HEK293 (cell line): ENCODE results near the gene C20orf204.

ENCODE experiments used
- CTCF ChIA-PET: fragments of 350-600 bp; formaldehyde crosslinking; extraction: SDS; loops from one replicate; lab custom pipeline; 2021; ENCODE audit warnings: antibody characterized with exemption; lab: Yijun Ruan, JAX
- POLR2A ChIA-PET: fragments of 300-600 bp; formaldehyde crosslinking; extraction: SDS; loops from one replicate; lab custom pipeline; 2020; ENCODE audit warnings: antibody characterized with exemption, inconsistent platforms; lab: Yijun Ruan, JAX
- H3K27ac ChIP-seq: fragments of 200-500 bp; sonication (Bioruptor generic); 2 replicates; pipeline ENCODE4 v1.5.1; 2014; ENCODE audit warnings: low read depth, low read length, control low read depth, inconsistent platforms; ENCODE audit errors: extremely low read depth
- H3K36me3 ChIP-seq, 2 experiments: fragments of 200-500 bp in 1 of 2; sonication (Bioruptor generic) in 1 of 2; 1 replicate in 1 of 2; 2 replicates in 1 of 2; pipeline ENCODE4 v1.5.1; 2014 to 2017; ENCODE audit warnings: inconsistent platforms in 2 of 2, low read length in 2 of 2; ENCODE audit not compliant: control insufficient read depth in 2 of 2, insufficient read depth in 1 of 2
- H3K4me1 ChIP-seq: fragments of 200-500 bp; sonication (Bioruptor generic); 2 replicates; pipeline ENCODE4 v1.5.1; 2014; ENCODE audit warnings: mild to moderate bottlenecking, low read length, inconsistent platforms; ENCODE audit not compliant: control insufficient read depth, insufficient read depth
- H3K4me3 ChIP-seq: 2 replicates; pipeline ENCODE4 v1.5.1; 2011; ENCODE audit warnings: low read depth, mild to moderate bottlenecking, control low read depth, low read length, moderate library complexity
- H3K9me3 ChIP-seq: fragments of 200-500 bp; sonication (Bioruptor generic); 2 replicates; pipeline ENCODE4 v1.5.1; 2014; ENCODE audit warnings: low read depth, low read length, inconsistent platforms; ENCODE audit not compliant: control insufficient read depth, insufficient read depth
- IKZF3 ChIP-seq: fragments of 450-650 bp; IDR thresholded peaks from 2 replicates; pipeline ENCODE4 v1.5.0; 2018; ENCODE audit warnings: missing biosample characterization, mild to moderate bottlenecking, missing genetic modification characterization, moderate library complexity
- MZF1 ChIP-seq: fragments of 450-650 bp; formaldehyde crosslinking; IDR thresholded peaks from 2 replicates; pipeline ENCODE4 v1.5.1; 2017; ENCODE audit warnings: missing biosample characterization, missing genetic modification characterization, borderline replicate concordance
- PRDM10 ChIP-seq: fragments of 450-650 bp; formaldehyde crosslinking; IDR thresholded peaks from 2 replicates; pipeline ENCODE4 v1.5.1; 2016; ENCODE audit warnings: missing biosample characterization, missing genetic modification characterization
- SP7 ChIP-seq: fragments of 450-650 bp; formaldehyde crosslinking; IDR thresholded peaks from 2 replicates; pipeline ENCODE4 v1.5.1; 2016; ENCODE audit warnings: missing biosample characterization, missing genetic modification characterization
- TSHZ1 ChIP-seq: fragments of 450-650 bp; formaldehyde crosslinking; IDR thresholded peaks from 2 replicates; pipeline ENCODE4 v1.5.1; 2016; ENCODE audit warnings: missing biosample characterization, missing genetic modification characterization, borderline replicate concordance
- YY2 ChIP-seq: fragments of 450-650 bp; formaldehyde crosslinking; IDR thresholded peaks from 2 replicates; pipeline ENCODE4 v1.5.1; 2016; ENCODE audit warnings: missing biosample characterization, missing genetic modification characterization
- ZNF133 ChIP-seq: fragments of 450-650 bp; formaldehyde crosslinking; IDR thresholded peaks from 2 replicates; pipeline ENCODE4 v1.5.1; 2016; ENCODE audit warnings: missing biosample characterization, missing genetic modification characterization
- ZNF302 ChIP-seq: fragments of 450-650 bp; formaldehyde crosslinking; IDR thresholded peaks from 2 replicates; pipeline ENCODE4 v1.5.1; 2016; ENCODE audit warnings: missing biosample characterization, missing genetic modification characterization, low read depth
- ZNF362 ChIP-seq: fragments of 450-650 bp; formaldehyde crosslinking; IDR thresholded peaks from 2 replicates; pipeline ENCODE4 v1.5.1; 2016; ENCODE audit warnings: missing biosample characterization, missing genetic modification characterization
- ZNF473 ChIP-seq: fragments of 450-650 bp; formaldehyde crosslinking; IDR thresholded peaks from 2 replicates; pipeline ENCODE4 v1.5.1; 2017; ENCODE audit warnings: missing biosample characterization, missing genetic modification characterization
- ZNF48 ChIP-seq: fragments of 450-650 bp; formaldehyde crosslinking; IDR thresholded peaks from 2 replicates; pipeline ENCODE4 v1.5.1; 2016; ENCODE audit warnings: missing biosample characterization, missing genetic modification characterization
- ZNF510 ChIP-seq: fragments of 450-650 bp; formaldehyde crosslinking; IDR thresholded peaks from 2 replicates; pipeline ENCODE4 v1.5.1; 2018; ENCODE audit warnings: mild to moderate bottlenecking, missing genetic modification characterization, missing biosample characterization; ENCODE audit not compliant: insufficient replicate concordance
- ZNF530 ChIP-seq: fragments of 450-650 bp; formaldehyde crosslinking; IDR thresholded peaks from 2 replicates; pipeline ENCODE4 v1.5.1; 2016; ENCODE audit warnings: low read depth, missing biosample characterization, missing genetic modification characterization
- ZNF548 ChIP-seq: fragments of 450-650 bp; formaldehyde crosslinking; IDR thresholded peaks from 2 replicates; pipeline ENCODE4 v1.5.1; 2016; ENCODE audit warnings: missing biosample characterization, missing genetic modification characterization
- ZNF555 ChIP-seq: fragments of 450-650 bp; formaldehyde crosslinking; conservative IDR thresholded peaks from 2 replicates; pipeline ENCODE4 v1.5.1; 2017; ENCODE audit warnings: missing biosample characterization, mild to moderate bottlenecking, missing genetic modification characterization, inconsistent platforms
- ZNF571 ChIP-seq: fragments of 450-650 bp; formaldehyde crosslinking; IDR thresholded peaks from 2 replicates; pipeline ENCODE4 v1.5.0; 2017; ENCODE audit warnings: missing biosample characterization, missing genetic modification characterization
- ZNF629 ChIP-seq: fragments of 450-650 bp; formaldehyde crosslinking; IDR thresholded peaks from 2 replicates; pipeline ENCODE4 v1.5.1; 2017; ENCODE audit warnings: missing biosample characterization, missing genetic modification characterization
- ZNF704 ChIP-seq: fragments of 450-650 bp; formaldehyde crosslinking; IDR thresholded peaks from 2 replicates; pipeline ENCODE4 v1.5.1; 2016; ENCODE audit warnings: missing biosample characterization, missing genetic modification characterization
- ZNF785 ChIP-seq: fragments of 450-650 bp; formaldehyde crosslinking; IDR thresholded peaks from 2 replicates; pipeline ENCODE4 v1.5.1; 2016; ENCODE audit warnings: missing biosample characterization, missing genetic modification characterization

C20orf204 gene

GRCh38 chr20:64078934-64079272, 42.9 kb downstream of the C20orf204 start:
- Histone ChIP-seq H3K4me3 (peak overlapping the region; percentile 51), H3K27ac (peak overlapping the region; percentile 68; the same call in 1 of the 2 replicates), H3K4me1 (peaks cover 10% of the 10 kb centered on the region), H3K36me3 (peaks cover 0 to 7% of the 10 kb centered on the region in 2 experiments; a peak in 1 of 3 replicates), H3K9me3 (no peaks in the 10 kb centered on the region)
- no peak for TF ChIP-seq ZNF133
- no peak for TF ChIP-seq ZNF785 (tag by site-specific recombination)
- no peak for TF ChIP-seq ZNF362 (tag by site-specific recombination)
- no peak for TF ChIP-seq YY2
- no peak for TF ChIP-seq ZNF704 (tag by site-specific recombination)
- no peak for TF ChIP-seq ZNF548
- TF ChIP-seq TSHZ1 (tag by site-specific recombination), result no peak
- TF ChIP-seq PRDM10 (tag by site-specific recombination), result peak; percentile 50
- ChIA-PET POLR2A (no interaction called here), CTCF (interaction anchor here (1.0 to 1.2 kb wide), 3 partner anchors 9 to 40 kb away, joined by 3 read pairs; no protein-coding TSS in a partner anchor)

GRCh38 chr20:64079273-64080012, 43.5 kb downstream of the C20orf204 start, which contains the start of gene RGS19:
Gene RGS19 (minus strand): TSS chr20:64079518. CDS start chr20:64076886, 2,632 bp downstream.
- Histone ChIP-seq H3K4me3 (peak within 1 kb of the TSS; percentile 51), H3K27ac (peak within 1 kb of the TSS; percentile 68; the same call in 1 of the 2 replicates), H3K36me3 (peaks cover 0 to 3% of the 10 kb centered on the region in 2 experiments; a peak in 1 of 3 replicates), H3K9me3 (no peaks in the 10 kb centered on the region), H3K4me1 (peaks cover 10% of the 10 kb centered on the region)
- ChIA-PET CTCF (interaction anchor here (0.6 to 1.2 kb wide), 7 partner anchors 10 to 197 kb away, joined by 3 read pairs; no protein-coding TSS in a partner anchor), POLR2A (interaction anchor here (0.6 to 1.8 kb wide), 2 partner anchors 17 to 20 kb away, joined by 3 to 6 read pairs; partner anchors contain the start of gene TCEA2)
- no peak for TF ChIP-seq MZF1
- TF ChIP-seq ZNF473, result no peak
- no peak for TF ChIP-seq ZNF555 (tag by site-specific recombination)
- no peak for TF ChIP-seq ZNF571 (tag by site-specific recombination)
- no peak for TF ChIP-seq IKZF3
- TF ChIP-seq ZNF629 (tag by site-specific recombination), result peak; percentile 37; the same call in 1 of the 2 replicates
- TF ChIP-seq ZNF302 (tag by site-specific recombination), result no peak
- TF ChIP-seq SP7 (tag by site-specific recombination), result 0 out of 2 replicates have a peak, but pooled peaks have one; percentile 39
- TF ChIP-seq ZNF48 (tag by site-specific recombination), result no peak
- no peak for TF ChIP-seq ZNF530 (tag by site-specific recombination)
- TF ChIP-seq ZNF510 (tag by site-specific recombination), result no peak
